NOMO-1 treated with dmso at 0.1 percent for 144 hours (cell line): ENCODE measurements around the gene CYTH3.
A peak's percentile ranks its signal among the peaks of the same experiment; 100 is the strongest.
"Not testable (repeated sequence)": the region's sequence is repeated elsewhere in the genome, so short reads cannot be mapped to it uniquely, and the experiment has no call there.

ENCODE experiments used
- DNase-seq: peaks from one replicate; lab custom pipeline; 2025; ENCODE audit not compliant: unreplicated experiment; lab: John Stamatoyannopoulos, UW

CYTH3 gene

GRCh38 chr7:6232534-6232933 is 39.9 kb downstream of the CYTH3 start:
- peak; percentile 66 for DNase-seq

- DNase-seq = no peak
Measured at GRCh38 chr7:6232116-6232515, 40.3 kb downstream of the CYTH3 start.

- DNase-seq = no peak
Measured at GRCh38 chr7:6231184-6231583, 41.2 kb downstream of the CYTH3 start.

GRCh38 chr7:6229284-6229683 is 43.1 kb downstream of the CYTH3 start:
- DNase-seq = not testable (repeated sequence)

GRCh38 chr7:6228361-6229229 is 43.8 kb downstream of the CYTH3 start:
- DNase-seq = no peak

- no peak for DNase-seq
Measured at GRCh38 chr7:6227294-6227846, 45.1 kb downstream of the CYTH3 start.

- no peak for DNase-seq
Measured at GRCh38 chr7:6226194-6226799, 46.1 kb downstream of the CYTH3 start.

- not testable (repeated sequence) for DNase-seq
Measured at GRCh38 chr7:6223411-6223810, 49.0 kb downstream of the CYTH3 start.

GRCh38 chr7:6223010-6223409 is 49.4 kb downstream of the CYTH3 start:
- not testable (repeated sequence) for DNase-seq

GRCh38 chr7:6221340-6222319 is 50.8 kb downstream of the CYTH3 start:
- peak; percentile 61 for DNase-seq

- peak; percentile 14 for DNase-seq
Measured at GRCh38 chr7:6218329-6218728, 54.1 kb downstream of the CYTH3 start.

GRCh38 chr7:6212008-6212407 is 60.4 kb downstream of the CYTH3 start:
- DNase-seq = no peak

GRCh38 chr7:6210621-6211372 is 61.6 kb downstream of the CYTH3 start:
- DNase-seq = no peak

- DNase-seq = no peak
Measured at GRCh38 chr7:6209340-6209739, 63.1 kb downstream of the CYTH3 start.

- no peak for DNase-seq
Measured at GRCh38 chr7:6208573-6209328, 63.7 kb downstream of the CYTH3 start.

- no peak for DNase-seq
Measured at GRCh38 chr7:6205971-6206660, 66.3 kb downstream of the CYTH3 start.

GRCh38 chr7:6203381-6203780 is 69.0 kb downstream of the CYTH3 start:
- no peak for DNase-seq

- no peak for DNase-seq
Measured at GRCh38 chr7:6202117-6202516, 70.3 kb downstream of the CYTH3 start.

GRCh38 chr7:6200971-6201370 is 71.5 kb downstream of the CYTH3 start:
- DNase-seq = no peak
